COLO668 (cell line): ENCODE data around the gene CMTM7.

Source experiments
- DNase-seq: peaks from one replicate; lab custom pipeline; 2025; ENCODE audit not compliant: unreplicated experiment; lab: John Stamatoyannopoulos, UW

The CMTM7 gene

GRCh38 chr3:32484436-32484835 is 92.8 kb downstream of the CMTM7 start:
- DNase-seq, result no peak

- DNase-seq, result no peak
Measured at GRCh38 chr3:32487781-32488473, 96.3 kb downstream of the CMTM7 start.

GRCh38 chr3:32488474-32489008 is 96.9 kb downstream of the CMTM7 start:
- no peak for DNase-seq

GRCh38 chr3:32492684-32493436 is 101.2 kb downstream of the CMTM7 start:
- DNase-seq, result no peak

GRCh38 chr3:32493437-32494414 is 102.1 kb downstream of the CMTM7 start:
- DNase-seq, result no peak

GRCh38 chr3:32495085-32495484 is 103.4 kb downstream of the CMTM7 start:
- DNase-seq, result no peak

GRCh38 chr3:32495609-32496008 is 104.0 kb downstream of the CMTM7 start:
- no peak for DNase-seq

- DNase-seq, result no peak
Measured at GRCh38 chr3:32498252-32498651, 106.6 kb downstream of the CMTM7 start.

GRCh38 chr3:32498992-32499391 is 107.3 kb downstream of the CMTM7 start:
- DNase-seq, result no peak

- no peak for DNase-seq
Measured at GRCh38 chr3:32499585-32499984, 107.9 kb downstream of the CMTM7 start.

- no peak for DNase-seq
Measured at GRCh38 chr3:32500231-32500630, 108.6 kb downstream of the CMTM7 start.

- no peak for DNase-seq
Measured at GRCh38 chr3:32500880-32501782, 109.5 kb downstream of the CMTM7 start.

GRCh38 chr3:32501783-32502117 is 110.1 kb downstream of the CMTM7 start:
- DNase-seq, result no peak

GRCh38 chr3:32502118-32502945 is 110.7 kb downstream of the CMTM7 start, which contains the start of gene CMTM6:
Gene CMTM6, minus strand, starts transcription at chr3:32502852. Its CDS starts 107 bp downstream, at chr3:32502745.
- peak; percentile 79 for DNase-seq

GRCh38 chr3:32502946-32503286 is 111.3 kb downstream of the CMTM7 start:
- no peak for DNase-seq
